ENCODE results near the gene TBC1D5. TPM values are rescaled to one million over a fixed set of nuclear protein-coding genes. Genes with fewer than 3 reads are reported as not detected.

TBC1D5 gene
- total RNA-seq, 2 donors from 2014 or later, result 54.8 to 55.9 TPM

- peak overlapping the region in 1 of 2 donors; percentile 6 for H3K27ac Mint-ChIP-seq
- ATAC-seq (peak; percentile 54 to 80), DNase-seq (ENCODE audit: low spot score in 2 of 2) (no peak)
- H3K9me3 Mint-ChIP-seq, result no peaks in the 10 kb centered on the region
- peaks cover 13 to 16% of the 10 kb centered on the region in 2 donors for H3K36me3 Mint-ChIP-seq
Observed at GRCh38 chr3:17183951-17184550, 558.4 kb downstream of the TBC1D5 start.

- DNase-seq (ENCODE audit: low spot score in 2 of 2) (no peak), ATAC-seq (peak in 1 of 2 donors; percentile 71)
- Mint-ChIP-seq H3K27ac (peak overlapping the region in 1 of 2 donors; percentile 72), H3K9me3 (no peaks in the 10 kb centered on the region), H3K36me3 (peaks cover 16% of the 10 kb centered on the region in 2 donors)
Observed at GRCh38 chr3:17182166-17182565, 560.3 kb downstream of the TBC1D5 start.

GRCh38 chr3:17181413-17181907 is 561.0 kb downstream of the TBC1D5 start:
- Mint-ChIP-seq H3K9me3 (no peaks in the 10 kb centered on the region), H3K27ac (no peak overlapping the region), H3K36me3 (peaks cover 16% of the 10 kb centered on the region in 2 donors)
- DNase-seq (ENCODE audit: low spot score in 2 of 2), result no peak
- ATAC-seq, result no peak

GRCh38 chr3:17179381-17180205 is 562.8 kb downstream of the TBC1D5 start:
- no peak for ATAC-seq
- DNase-seq (ENCODE audit: low spot score in 2 of 2), result no peak
- Mint-ChIP-seq H3K27ac (no peak overlapping the region), H3K36me3 (peaks cover 10 to 16% of the 10 kb centered on the region in 2 donors), H3K9me3 (no peaks in the 10 kb centered on the region)

- H3K9me3 Mint-ChIP-seq, result no peaks in the 10 kb centered on the region
- no peak for ATAC-seq
- DNase-seq (ENCODE audit: low spot score in 2 of 2), result no peak
Observed at GRCh38 chr3:17176757-17177156, 565.7 kb downstream of the TBC1D5 start.

GRCh38 chr3:17175187-17175807 is 567.1 kb downstream of the TBC1D5 start:
- Mint-ChIP-seq H3K9me3 (no peaks in the 10 kb centered on the region), H3K36me3 (peaks cover 0 to 4% of the 10 kb centered on the region in 2 donors), H3K27ac (no peak overlapping the region)
- DNase-seq (ENCODE audit: low spot score in 2 of 2), result no peak
- ATAC-seq, result no peak

More at GRCh38 chr3:17176757-17177156, 565.7 kb downstream of the TBC1D5 start:
- Mint-ChIP-seq H3K27ac (no peak overlapping the region), H3K36me3 (peaks cover 0 to 4% of the 10 kb centered on the region in 2 donors)

- no peaks in the 10 kb centered on the region for H3K36me3 Mint-ChIP-seq
- DNase-seq (ENCODE audit: low spot score in 2 of 2) (no peak), ATAC-seq (peak in 1 of 2 donors; percentile 62)
- H3K27ac Mint-ChIP-seq, result no peak overlapping the region
- no peaks in the 10 kb centered on the region for H3K9me3 Mint-ChIP-seq
Observed at GRCh38 chr3:17166369-17166768, 576.1 kb downstream of the TBC1D5 start.

- Mint-ChIP-seq H3K27ac (no peak overlapping the region), H3K36me3 (peaks cover 0 to 4% of the 10 kb centered on the region in 2 donors), H3K9me3 (no peaks in the 10 kb centered on the region)
- no peak for ATAC-seq
- no peak for DNase-seq (ENCODE audit: low spot score in 2 of 2)
Observed at GRCh38 chr3:17162116-17162515, 580.3 kb downstream of the TBC1D5 start.

- no peak for DNase-seq (ENCODE audit: low spot score in 2 of 2)
- H3K36me3 Mint-ChIP-seq, result peaks cover 6 to 12% of the 10 kb centered on the region in 2 donors
- H3K27ac Mint-ChIP-seq, result peak overlapping the region in 1 of 2 donors; percentile 42
- no peak for ATAC-seq
- no peaks in the 10 kb centered on the region for H3K9me3 Mint-ChIP-seq
Observed at GRCh38 chr3:17160597-17160996, 581.8 kb downstream of the TBC1D5 start.

GRCh38 chr3:17158941-17159682 is 583.3 kb downstream of the TBC1D5 start:
- Mint-ChIP-seq H3K27ac (peak overlapping the region in 1 of 2 donors; percentile 42), H3K9me3 (peaks cover 0 to under 1% of the 10 kb centered on the region in 2 donors), H3K36me3 (peaks cover 12 to 24% of the 10 kb centered on the region in 2 donors)
- no peak for DNase-seq (ENCODE audit: low spot score in 2 of 2)
- peak; percentile 81 to 89 for ATAC-seq

- DNase-seq (ENCODE audit: low spot score in 2 of 2) (no peak), ATAC-seq (no peak)
- H3K36me3 Mint-ChIP-seq, result peaks cover 26 to 38% of the 10 kb centered on the region in 2 donors
- no peak overlapping the region for H3K27ac Mint-ChIP-seq
- H3K9me3 Mint-ChIP-seq, result peaks cover 8 to 13% of the 10 kb centered on the region in 2 donors
Observed at GRCh38 chr3:17157713-17158112, 584.7 kb downstream of the TBC1D5 start.

- ATAC-seq, result no peak
- no peak for DNase-seq (ENCODE audit: low spot score in 2 of 2)
- Mint-ChIP-seq H3K27ac (peak overlapping the region; percentile 50 to 73), H3K9me3 (peaks cover 9 to 15% of the 10 kb centered on the region in 2 donors), H3K36me3 (peaks cover 33 to 40% of the 10 kb centered on the region in 2 donors)
Observed at GRCh38 chr3:17156864-17157263, 585.6 kb downstream of the TBC1D5 start.

GRCh38 chr3:17155951-17156350 is 586.5 kb downstream of the TBC1D5 start:
- peaks cover 9 to 15% of the 10 kb centered on the region in 2 donors for H3K9me3 Mint-ChIP-seq
- ATAC-seq (no peak), DNase-seq (ENCODE audit: low spot score in 2 of 2) (no peak)
- peak overlapping the region in 1 of 2 donors; percentile 50 for H3K27ac Mint-ChIP-seq
- H3K36me3 Mint-ChIP-seq, result peaks cover 38% of the 10 kb centered on the region in 2 donors

- no peak for DNase-seq (ENCODE audit: low spot score in 2 of 2)
- no peak for ATAC-seq
- Mint-ChIP-seq H3K9me3 (peaks cover 9 to 21% of the 10 kb centered on the region in 2 donors), H3K27ac (peak overlapping the region in 1 of 2 donors; percentile 87), H3K36me3 (peaks cover 43 to 46% of the 10 kb centered on the region in 2 donors)
Observed at GRCh38 chr3:17154941-17155340, 587.5 kb downstream of the TBC1D5 start.

- H3K27ac Mint-ChIP-seq, result peak overlapping the region in 1 of 2 donors; percentile 87
- peaks cover 9 to 21% of the 10 kb centered on the region in 2 donors for H3K9me3 Mint-ChIP-seq
- ATAC-seq (no peak), DNase-seq (ENCODE audit: low spot score in 2 of 2) (no peak)
- peaks cover 43 to 46% of the 10 kb centered on the region in 2 donors for H3K36me3 Mint-ChIP-seq
Observed at GRCh38 chr3:17154221-17154620, 588.2 kb downstream of the TBC1D5 start.

GRCh38 chr3:17153209-17153608 is 589.2 kb downstream of the TBC1D5 start:
- DNase-seq (ENCODE audit: low spot score in 2 of 2) (no peak), ATAC-seq (no peak)
- peak overlapping the region in 1 of 2 donors; percentile 87 for H3K27ac Mint-ChIP-seq
- peaks cover 43 to 46% of the 10 kb centered on the region in 2 donors for H3K36me3 Mint-ChIP-seq
- H3K9me3 Mint-ChIP-seq, result peaks cover 9 to 21% of the 10 kb centered on the region in 2 donors
